ENCODE measurements around the gene FAIM2. TPM values are rescaled to one million over a fixed set of nuclear protein-coding genes. Genes with fewer than 3 reads are reported as not detected.

FAIM2 gene
- total RNA-seq, 2 experiments from 2014 or later: not detected

DNA sequence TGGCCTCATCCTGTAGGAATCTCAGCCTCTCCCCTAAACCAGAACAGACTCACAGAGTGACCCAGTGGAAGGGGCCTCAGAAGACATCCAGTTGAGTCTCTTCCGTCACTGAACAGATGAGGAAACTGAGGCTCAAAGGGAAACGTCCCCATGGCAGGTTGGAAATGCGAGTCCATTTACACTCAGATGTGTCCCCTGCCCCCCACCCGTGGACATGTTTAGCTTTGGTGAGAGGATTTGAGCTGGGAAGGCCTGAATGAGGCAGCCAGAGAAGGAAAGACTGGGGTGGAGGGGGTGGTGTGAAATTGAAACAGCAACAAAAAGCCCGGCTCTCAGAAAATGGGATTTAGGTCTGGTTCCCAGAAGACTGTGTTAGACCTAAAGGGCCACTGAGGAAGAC lies 1.7 kb downstream of the FAIM2 start:
- Mint-ChIP-seq H3K4me1 (ENCODE audit: low read depth) (peaks cover 5% of the 10 kb centered on the region), H3K27me3 (peaks cover 15% of the 10 kb centered on the region), H3K4me3 (no peak overlapping the region), H3K36me3 (ENCODE audit: low read depth) (no peaks in the 10 kb centered on the region), H3K9me3 (no peaks in the 10 kb centered on the region), H3K27ac (no peak overlapping the region)
- ATAC-seq (ENCODE audit: poor library complexity): no peak
- TF ChIP-seq CTCF (IDR thresholded peaks at IDR 0.05): no peak
- no peak overlapping the region for H3K4me3 ChIP-seq (ENCODE audit: low read length)
- POLR2A ChIA-PET: no interaction called here
- intact Hi-C loops (cut with DNase I, micrococcal nuclease): no loop called here
- H3K27me3 ChIP-seq (ENCODE audit: control insufficient read depth in 1 of 2, insufficient read depth in 2 of 2, low read length in 2 of 2): no peaks in the 10 kb centered on the region
- no peak for DNase-seq
- H3K27ac ChIP-seq (ENCODE audit: low read depth in 1 of 2, low read length in 2 of 2): no peak overlapping the region
- peaks cover 14% of the 10 kb centered on the region for H3K4me1 ChIP-seq (ENCODE audit: insufficient read depth, low read length)
- H3K9me3 ChIP-seq (ENCODE audit: control insufficient read depth in 1 of 2, insufficient read depth in 1 of 2, low read length in 2 of 2): no peaks in the 10 kb centered on the region
- no peaks in the 10 kb centered on the region for H3K36me3 ChIP-seq (ENCODE audit: insufficient read depth, low read length)
- CTCF ChIA-PET: no interaction called here

DNA sequence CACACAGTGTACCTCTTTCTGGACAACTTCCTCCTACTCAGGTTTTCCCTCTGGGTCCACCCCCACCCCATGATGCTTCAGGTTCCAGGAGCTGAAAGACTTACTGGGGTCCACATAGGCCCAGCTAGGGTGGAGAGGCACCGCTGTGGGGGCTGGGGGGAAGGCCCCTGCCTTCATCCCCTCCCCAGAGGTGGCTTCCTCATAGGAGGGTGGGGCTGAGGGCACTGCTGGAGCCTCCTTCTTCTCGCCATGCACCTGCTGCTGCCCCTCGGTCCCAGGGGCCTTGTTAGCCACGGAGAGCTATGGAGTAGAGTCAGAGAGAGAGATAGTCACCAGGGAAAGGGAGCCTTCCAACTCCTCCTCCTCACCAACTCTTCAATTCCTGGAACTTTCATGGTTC lies 2.7 kb downstream of the FAIM2 start:
- Mint-ChIP-seq H3K4me3 (no peak overlapping the region), H3K4me1 (ENCODE audit: low read depth) (peaks cover 5% of the 10 kb centered on the region), H3K27me3 (peaks cover 13% of the 10 kb centered on the region), H3K9me3 (no peaks in the 10 kb centered on the region), H3K27ac (no peak overlapping the region), H3K36me3 (ENCODE audit: low read depth) (no peaks in the 10 kb centered on the region)
- Histone ChIP-seq H3K27ac (ENCODE audit: low read depth in 1 of 2, low read length in 2 of 2) (no peak overlapping the region), H3K9me3 (ENCODE audit: control insufficient read depth in 1 of 2, insufficient read depth in 1 of 2, low read length in 2 of 2) (no peaks in the 10 kb centered on the region), H3K4me1 (ENCODE audit: insufficient read depth, low read length) (peaks cover 14% of the 10 kb centered on the region), H3K4me3 (ENCODE audit: low read length) (no peak overlapping the region), H3K36me3 (ENCODE audit: insufficient read depth, low read length) (no peaks in the 10 kb centered on the region), H3K27me3 (ENCODE audit: control insufficient read depth in 1 of 2, insufficient read depth in 2 of 2, low read length in 2 of 2) (no peaks in the 10 kb centered on the region)
- POLR2A ChIA-PET: no interaction called here
- no peak for DNase-seq
- no peak for TF ChIP-seq CTCF (IDR thresholded peaks at IDR 0.05)
- ATAC-seq (ENCODE audit: poor library complexity): no peak
- intact Hi-C loops (cut with DNase I, micrococcal nuclease): no loop called here
- CTCF ChIA-PET: no interaction called here

- POLR2A ChIA-PET: no interaction called here
Measured at GRCh38 chr12:49900371-49900770, 3.3 kb downstream of the FAIM2 start.

More at GRCh38 chr12:49900371-49900770, 3.3 kb downstream of the FAIM2 start:
- DNase-seq (no peak), ATAC-seq (ENCODE audit: poor library complexity) (no peak)
- H3K4me3 ChIP-seq (ENCODE audit: low read length): no peak overlapping the region
- Mint-ChIP-seq H3K36me3 (ENCODE audit: low read depth) (no peaks in the 10 kb centered on the region), H3K27me3 (peaks cover 7% of the 10 kb centered on the region), H3K4me3 (no peak overlapping the region), H3K4me1 (ENCODE audit: low read depth) (peaks cover 5% of the 10 kb centered on the region), H3K9me3 (no peaks in the 10 kb centered on the region), H3K27ac (no peak overlapping the region)
- no peak for TF ChIP-seq CTCF (IDR thresholded peaks at IDR 0.05)
- no peaks in the 10 kb centered on the region for H3K9me3 ChIP-seq (ENCODE audit: control insufficient read depth in 1 of 2, insufficient read depth in 1 of 2, low read length in 2 of 2)
- CTCF ChIA-PET: no interaction called here
- H3K36me3 ChIP-seq (ENCODE audit: insufficient read depth, low read length): no peaks in the 10 kb centered on the region
- H3K27ac ChIP-seq (ENCODE audit: low read depth in 1 of 2, low read length in 2 of 2): no peak overlapping the region
- H3K4me1 ChIP-seq (ENCODE audit: insufficient read depth, low read length): peaks cover 14% of the 10 kb centered on the region
- intact Hi-C loops (cut with DNase I, micrococcal nuclease): no loop called here
- no peaks in the 10 kb centered on the region for H3K27me3 ChIP-seq (ENCODE audit: control insufficient read depth in 1 of 2, insufficient read depth in 2 of 2, low read length in 2 of 2)
